Vagina (tissue), 2 donors: ENCODE results near the gene TCERG1. TPM values are rescaled to one million over a fixed set of nuclear protein-coding genes. Genes with fewer than 3 reads are reported as not detected.

Experiments used
- DNase-seq, 2 donors: peaks; one replicate each; pipeline ENCODE4 v3.0.0-alpha.2; 2017; ENCODE audit errors: extremely low spot score in 2 of 2
- H3K27ac ChIP-seq: fragments of 200-600 bp; sonication (generic); one replicate; pipeline ENCODE4 v1.5.1; 2019
- H3K27me3 ChIP-seq: fragments of 200-600 bp; sonication (generic); one replicate; pipeline ENCODE4 v1.5.1; 2019
- H3K36me3 ChIP-seq, 2 donors: fragments of 200-600 bp; sonication (generic); one replicate each; pipeline ENCODE4 v1.5.1; 2017 to 2019
- H3K4me1 ChIP-seq: fragments of 200-600 bp; sonication (generic); one replicate; pipeline ENCODE4 v1.5.1; 2019
- H3K4me3 ChIP-seq, 2 donors: fragments of 200-600 bp; sonication (generic); 1 replicate in 1 of 2; 2 replicates in 1 of 2; pipeline ENCODE4 v1.5.1; 2016 to 2019
- H3K9me3 ChIP-seq: fragments of 200-600 bp; sonication (generic); one replicate; pipeline ENCODE4 v1.5.1; 2019
- CTCF ChIP-seq, 3 experiments: fragments of 450-650 bp in 2 of 3; fragments of 200-600 bp in 1 of 3; sonication (generic) in 1 of 3; IDR thresholded peaks; one replicate each; pipeline ENCODE4 v1.5.1; 2017 to 2019; ENCODE audit warnings: antibody characterized with exemption in 3 of 3, mild to moderate bottlenecking in 2 of 3, moderate library complexity in 2 of 3
- POLR2A ChIP-seq, 2 donors: fragments of 450-650 bp; IDR thresholded peaks; one replicate each; pipeline ENCODE4 v1.6.1; 2017; ENCODE audit warnings: antibody characterized with exemption in 2 of 2, mild to moderate bottlenecking in 2 of 2, moderate library complexity in 2 of 2
- POLR2AphosphoS5 ChIP-seq, 2 donors: sonication (generic); formaldehyde crosslinking; IDR thresholded peaks; one replicate each; pipeline ENCODE4 v1.9.0; 2017; ENCODE audit warnings: antibody characterized with exemption in 2 of 2, mild to moderate bottlenecking in 2 of 2, low read depth in 1 of 2; ENCODE audit not compliant: insufficient read depth in 1 of 2
- intact Hi-C: fragments of 100-400 bp; cut with DNase I; formaldehyde crosslinking; loops from one replicate; pipeline ENCODE4 v1.15.1; 2023
- total RNA-seq: library from RNA; depleted of rRNA; stranded (reverse); fragments of >200 nt; gene quantifications from one replicate; pipeline ENCODE4 v1.2.3, GENCODE V29; 2016

Gene TCERG1
- total RNA-seq = 75.4 TPM

GRCh38 chr5:146446861-146447733, at the start of gene TCERG1:
TCERG1 (plus strand) TSS chr5:146447333; CDS start chr5:146447350, 17 bp downstream.
- TF ChIP-seq POLR2A (IDR thresholded peaks at IDR 0.05) (no peak), POLR2AphosphoS5 (IDR thresholded peaks at IDR 0.05; ENCODE audit: insufficient read depth in 1 of 2, low read depth in 1 of 2) (peak; percentile 83 to 94), CTCF (IDR thresholded peaks at IDR 0.05) (peak; percentile 67 to 90 (median 89))

GRCh38 chr5:146398826-146399225, 48.3 kb upstream of the TCERG1 start:
- no peaks in the 10 kb centered on the region for H3K4me1 ChIP-seq
- no peaks in the 10 kb centered on the region for H3K27me3 ChIP-seq
- TF ChIP-seq POLR2A (IDR thresholded peaks at IDR 0.05) (no peak), POLR2AphosphoS5 (IDR thresholded peaks at IDR 0.05; ENCODE audit: insufficient read depth in 1 of 2, low read depth in 1 of 2) (no peak), CTCF (IDR thresholded peaks at IDR 0.05) (no peak)

More at GRCh38 chr5:146446861-146447733, at the start of gene TCERG1:
- peak; percentile 99 to 100 for DNase-seq
- Histone ChIP-seq H3K27ac (peak within 1 kb of the TSS; percentile 84), H3K27me3 (no peaks in the 10 kb centered on the region), H3K4me3 (peak within 1 kb of the TSS; percentile 90 to 98), H3K9me3 (no peaks in the 10 kb centered on the region), H3K4me1 (peaks cover 35% of the 10 kb centered on the region), H3K36me3 (no peaks in the 10 kb centered on the region)
- intact Hi-C loops = no loop called here

GRCh38 chr5:146399481-146399880, 47.7 kb upstream of the TCERG1 start:
- Histone ChIP-seq H3K4me1 (no peaks in the 10 kb centered on the region), H3K27ac (no peak overlapping the region), H3K36me3 (no peaks in the 10 kb centered on the region), H3K4me3 (no peak overlapping the region), H3K27me3 (no peaks in the 10 kb centered on the region), H3K9me3 (no peaks in the 10 kb centered on the region)
- intact Hi-C loops = no loop called here
- TF ChIP-seq POLR2AphosphoS5 (IDR thresholded peaks at IDR 0.05; ENCODE audit: insufficient read depth in 1 of 2, low read depth in 1 of 2) (no peak), POLR2A (IDR thresholded peaks at IDR 0.05) (no peak), CTCF (IDR thresholded peaks at IDR 0.05) (no peak)
- DNase-seq = no peak

More at GRCh38 chr5:146398826-146399225, 48.3 kb upstream of the TCERG1 start:
- H3K27ac ChIP-seq = no peak overlapping the region
- H3K4me3 ChIP-seq = no peak overlapping the region
- H3K36me3 ChIP-seq = no peaks in the 10 kb centered on the region
- no peaks in the 10 kb centered on the region for H3K9me3 ChIP-seq
- no peak for DNase-seq
- intact Hi-C loops = no loop called here

- Histone ChIP-seq H3K4me1 (no peaks in the 10 kb centered on the region), H3K4me3 (no peak overlapping the region), H3K9me3 (no peaks in the 10 kb centered on the region), H3K27me3 (no peaks in the 10 kb centered on the region), H3K36me3 (no peaks in the 10 kb centered on the region), H3K27ac (no peak overlapping the region)
- intact Hi-C loops = loop anchor here (10.0 kb wide), 1 partner anchor 105 kb away; no protein-coding TSS in a partner anchor
- no peak for DNase-seq
- TF ChIP-seq POLR2AphosphoS5 (IDR thresholded peaks at IDR 0.05; ENCODE audit: insufficient read depth in 1 of 2, low read depth in 1 of 2) (no peak), CTCF (IDR thresholded peaks at IDR 0.05) (no peak), POLR2A (IDR thresholded peaks at IDR 0.05) (no peak)
Measured at GRCh38 chr5:146400201-146400600, 46.9 kb upstream of the TCERG1 start.

GRCh38 chr5:146401021-146401420, 46.1 kb upstream of the TCERG1 start:
- Histone ChIP-seq H3K4me3 (no peak overlapping the region), H3K27ac (no peak overlapping the region), H3K4me1 (no peaks in the 10 kb centered on the region), H3K9me3 (no peaks in the 10 kb centered on the region), H3K27me3 (no peaks in the 10 kb centered on the region), H3K36me3 (no peaks in the 10 kb centered on the region)
- intact Hi-C loops = loop anchor here (10.0 kb wide), 1 partner anchor 106 kb away; no protein-coding TSS in a partner anchor
- peak in 1 of 2 donors; percentile 69 for DNase-seq
- TF ChIP-seq CTCF (IDR thresholded peaks at IDR 0.05) (no peak), POLR2A (IDR thresholded peaks at IDR 0.05) (no peak), POLR2AphosphoS5 (IDR thresholded peaks at IDR 0.05; ENCODE audit: insufficient read depth in 1 of 2, low read depth in 1 of 2) (no peak)
